Stimulated activated CD4-positive, alpha-beta T cell treated with anti-CD3 and anti-CD28 coated beads, Interleukin-2, amount 100 ng/mL, for 4 hours (primary cell): Measurements from ENCODE around the gene LHX1.

Experiments used
- DNase-seq: peaks from one replicate; pipeline ENCODE4 v3.0.0-alpha.2; 2020; ENCODE audit warnings: low read depth

LHX1 gene

DNA sequence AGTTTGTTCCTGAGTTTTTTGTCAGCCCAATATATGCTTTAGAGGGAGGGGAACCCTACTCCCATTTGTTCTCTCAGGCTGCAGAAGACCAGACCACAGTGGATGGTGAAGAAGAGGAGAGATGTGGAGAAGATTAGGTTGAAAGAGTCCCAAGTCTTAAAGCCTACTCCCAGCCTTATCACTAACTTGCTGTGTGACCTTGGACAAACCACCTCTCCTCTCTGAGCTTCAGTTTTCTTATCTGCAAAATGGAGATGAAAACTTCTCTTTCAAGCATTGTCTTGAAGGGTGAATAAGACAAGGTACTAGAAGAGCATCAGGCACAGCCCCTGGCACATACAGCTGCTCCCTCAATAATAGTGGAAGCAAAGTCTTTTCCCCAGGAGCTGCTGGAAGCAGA lies 15.1 kb upstream of the LHX1 start:
- DNase-seq = no peak

DNA sequence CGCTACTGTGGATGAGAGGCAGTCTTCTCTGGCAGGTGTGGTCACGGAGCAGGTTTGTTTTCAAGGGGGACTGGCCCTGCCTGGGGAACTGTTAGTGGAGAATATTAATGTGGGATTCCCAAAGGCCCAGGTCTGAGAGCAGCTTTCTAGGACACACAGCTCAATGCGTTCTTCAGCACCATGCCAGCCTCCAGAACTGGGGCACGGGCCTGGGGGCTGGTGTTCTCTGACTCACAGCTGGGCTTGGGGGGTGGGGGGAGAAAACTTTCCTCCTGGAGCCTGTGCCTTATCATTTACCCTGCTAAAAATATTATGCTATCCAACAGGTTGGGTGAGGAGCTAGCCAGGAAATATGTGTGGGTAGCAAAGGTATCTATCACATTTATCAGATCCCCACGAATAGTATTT lies 13.5 kb upstream of the LHX1 start:
- no peak for DNase-seq

DNA sequence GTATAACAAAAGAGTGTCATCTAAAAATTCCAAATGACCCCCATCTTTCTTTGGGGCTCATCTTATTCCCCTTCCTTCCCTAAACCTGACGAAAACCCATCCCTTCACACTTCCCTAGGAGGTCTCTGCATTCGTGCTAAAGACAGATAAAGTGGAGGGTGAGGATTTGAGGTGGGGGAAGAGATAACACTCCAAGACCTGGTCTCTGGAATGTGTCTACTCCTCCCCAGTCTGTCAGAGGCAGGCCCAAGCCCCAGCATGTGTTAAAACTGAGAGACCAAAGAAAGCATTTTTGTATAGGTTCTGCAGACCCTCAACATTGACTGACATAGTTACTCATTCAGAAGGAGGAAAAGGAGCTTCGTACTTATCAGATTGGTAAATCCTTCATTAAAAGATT lies 11.0 kb upstream of the LHX1 start:
- no peak for DNase-seq

DNA sequence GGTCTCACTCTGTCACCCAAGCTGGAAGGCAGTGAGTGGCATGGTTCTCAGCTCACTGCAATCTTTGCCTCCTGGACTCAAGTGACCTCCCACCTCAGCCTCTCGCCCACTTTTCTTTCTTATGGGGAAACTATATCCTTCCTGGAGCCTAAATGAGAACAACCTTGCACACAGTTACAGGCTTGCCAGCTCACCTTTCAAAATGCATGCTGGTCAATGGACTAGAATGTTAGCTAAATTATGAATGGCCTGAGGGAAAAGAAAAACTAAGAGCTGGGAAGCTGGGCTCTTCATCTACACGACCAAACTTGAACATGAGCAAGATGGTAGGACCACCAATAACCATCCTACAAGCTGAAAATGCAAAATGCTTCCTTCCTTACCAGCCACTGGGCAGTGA lies 10.6 kb upstream of the LHX1 start:
- DNase-seq = no peak

DNA sequence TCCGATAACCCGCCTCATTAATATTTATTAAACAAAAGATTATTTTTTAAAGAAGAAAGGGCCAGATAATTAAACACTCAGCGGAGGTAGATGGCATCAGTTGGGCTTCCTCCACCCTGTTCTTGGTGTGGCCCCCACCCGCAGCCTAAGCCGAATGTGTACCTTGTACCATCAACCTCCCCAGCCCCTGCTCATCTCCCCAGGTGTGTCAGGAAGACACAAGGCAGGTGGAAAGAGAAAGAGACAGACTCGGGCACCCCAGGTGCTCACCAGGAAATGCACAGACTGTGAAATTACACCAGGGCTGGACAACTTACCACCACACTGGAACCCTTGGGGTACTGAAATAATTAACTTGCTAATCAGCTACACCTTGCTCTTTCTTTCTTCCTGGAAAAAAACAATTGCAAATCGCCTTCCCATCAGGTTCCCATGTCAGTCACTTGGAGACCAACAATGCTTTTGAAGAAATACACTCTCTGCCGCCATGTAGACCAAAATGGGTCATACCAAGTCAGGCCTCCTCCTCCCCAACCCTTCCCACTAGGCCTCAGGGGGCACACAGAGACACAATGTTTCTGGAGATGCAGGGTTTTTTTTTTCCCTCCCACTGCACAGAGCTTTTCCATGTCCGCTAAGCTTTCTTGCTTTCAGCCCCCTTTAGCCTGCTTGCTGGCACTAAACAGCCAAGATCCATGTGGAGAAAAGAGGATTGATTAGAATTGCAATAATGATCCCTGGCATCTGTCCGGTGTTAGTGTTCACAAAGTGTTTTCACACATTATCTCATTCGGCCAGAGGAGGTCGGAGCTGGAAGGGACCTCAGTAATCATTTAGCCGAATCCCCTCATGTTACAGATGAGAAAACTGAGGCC lies 8.6 kb upstream of the LHX1 start:
- no peak for DNase-seq

DNA sequence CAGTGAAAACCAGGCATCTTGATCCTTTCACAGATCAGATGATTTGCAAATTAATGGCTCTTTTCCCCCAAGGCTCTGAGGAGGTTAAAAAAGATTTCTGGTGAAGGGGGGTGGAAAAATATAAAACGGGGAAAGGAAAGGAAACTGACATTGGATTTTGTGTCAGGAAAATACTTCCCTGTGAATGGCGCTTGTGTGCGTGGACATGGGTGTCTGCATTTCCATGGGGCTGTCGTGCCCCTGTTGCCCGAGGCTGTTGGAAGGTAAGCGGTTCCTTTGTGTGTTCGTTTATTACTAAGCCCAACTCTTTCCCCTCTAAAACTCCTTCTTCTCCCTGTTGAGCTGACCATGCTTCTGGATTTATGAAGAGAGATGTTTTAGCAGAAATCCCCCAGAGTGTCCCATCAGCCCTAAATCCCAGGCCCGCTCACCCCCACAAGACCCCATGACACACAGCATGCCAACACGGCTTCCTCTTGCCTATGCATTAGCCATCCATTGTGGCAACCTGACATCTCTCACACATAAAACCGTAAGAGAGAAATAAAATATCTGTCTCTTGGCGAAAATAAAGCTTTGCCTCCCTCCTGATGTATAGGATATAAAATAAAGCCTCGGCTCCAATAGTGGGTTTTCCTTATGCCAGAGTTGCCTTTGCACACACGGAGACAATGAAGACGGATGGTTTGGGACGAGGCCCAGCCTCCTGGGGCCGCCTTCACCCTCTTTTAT lies 7.3 kb upstream of the LHX1 start:
- no peak for DNase-seq

DNA sequence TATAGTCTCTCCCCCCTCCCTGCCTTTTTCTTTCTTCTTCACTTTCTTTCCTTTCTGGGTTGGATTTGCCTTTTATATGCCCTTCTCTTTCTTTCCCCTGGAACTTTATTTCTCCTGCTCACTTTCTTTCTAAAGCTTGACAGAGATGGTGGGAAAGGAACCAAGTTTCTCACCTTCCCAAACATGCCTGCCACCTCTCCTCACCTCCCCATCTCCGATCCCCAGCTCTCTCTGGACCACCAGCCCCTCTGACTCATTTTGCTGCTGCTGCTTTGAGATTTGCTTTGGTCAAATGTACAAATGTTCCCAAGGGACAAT lies 6.7 kb upstream of the LHX1 start:
- DNase-seq = no peak

DNA sequence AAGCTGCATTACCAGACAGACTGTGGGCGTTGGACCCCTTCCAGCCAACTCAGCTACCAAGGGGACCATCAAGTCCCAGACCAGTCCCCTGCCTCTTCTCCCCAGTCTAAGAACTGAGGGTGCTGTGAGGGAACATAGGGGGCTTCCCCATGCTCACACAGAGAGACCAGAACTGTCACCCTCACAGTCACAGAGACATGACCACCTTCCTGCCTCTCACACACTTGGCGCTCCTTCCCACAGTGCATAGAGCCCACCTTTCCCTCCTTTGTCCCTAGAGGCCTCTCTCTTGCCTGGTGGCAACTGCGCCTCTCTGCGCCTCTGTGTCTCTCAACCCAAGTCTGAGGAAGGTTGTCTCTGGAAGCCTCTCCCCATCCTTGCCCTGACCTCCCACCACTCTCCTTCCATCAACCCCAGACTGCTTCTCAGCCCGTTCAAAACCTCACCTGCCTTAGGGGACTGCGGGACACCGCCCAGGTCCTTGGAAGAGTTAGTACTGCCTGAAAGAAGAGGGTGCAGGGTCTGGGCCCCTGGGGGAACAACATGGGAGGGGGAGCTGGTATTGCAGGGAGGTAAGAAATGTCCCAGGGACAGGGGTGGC lies 6.1 kb upstream of the LHX1 start:
- DNase-seq = no peak

DNA sequence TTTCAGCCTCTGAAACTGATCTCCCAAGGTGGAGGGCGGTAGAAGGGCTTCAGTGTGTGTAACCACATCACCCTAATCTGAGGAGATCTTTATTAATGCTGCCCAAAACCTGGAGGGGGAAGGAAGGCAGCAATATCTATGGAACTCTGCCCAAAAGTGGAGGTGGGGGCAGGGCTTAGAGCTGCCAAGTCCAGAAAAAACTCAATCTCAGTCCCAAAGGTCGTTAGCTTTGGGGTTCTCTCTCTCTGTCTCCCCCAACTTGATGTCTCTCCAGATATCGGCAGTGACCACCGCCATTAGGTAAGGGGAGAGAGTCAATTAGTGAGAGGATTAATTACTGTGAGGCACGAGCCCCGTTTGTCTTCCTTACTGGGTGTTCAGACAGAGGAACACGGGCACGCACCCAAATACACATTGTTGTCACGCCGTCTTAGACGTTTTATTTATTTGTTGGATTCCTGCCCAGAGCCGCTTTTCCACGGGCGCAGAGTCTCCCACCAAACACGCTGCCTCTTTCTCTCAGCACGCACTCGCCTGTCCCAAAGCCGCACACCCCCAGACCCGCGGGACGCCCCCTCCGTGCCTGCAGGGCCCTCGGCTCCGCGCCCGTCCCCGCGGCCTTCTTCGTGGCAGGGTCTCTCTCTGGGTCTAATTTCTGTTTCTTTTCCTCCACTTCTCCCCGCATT lies 5.4 kb upstream of the LHX1 start:
- no peak for DNase-seq

DNA sequence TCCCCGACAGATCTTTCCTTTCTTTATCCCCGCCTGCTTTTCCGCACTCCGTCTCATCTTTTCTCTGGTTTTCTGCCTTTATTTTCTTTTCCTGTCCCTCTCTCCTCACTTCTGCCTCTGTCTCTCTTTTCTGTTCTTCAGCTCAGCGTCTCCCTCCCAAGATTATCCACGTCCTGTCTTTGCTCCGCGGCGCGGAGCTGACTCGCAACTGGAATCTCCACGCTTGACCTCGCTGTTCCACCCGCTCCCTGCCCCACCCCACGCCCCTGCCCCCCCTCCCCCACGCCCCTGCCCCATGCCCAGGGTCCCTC lies 4.9 kb upstream of the LHX1 start:
- no peak for DNase-seq

DNA sequence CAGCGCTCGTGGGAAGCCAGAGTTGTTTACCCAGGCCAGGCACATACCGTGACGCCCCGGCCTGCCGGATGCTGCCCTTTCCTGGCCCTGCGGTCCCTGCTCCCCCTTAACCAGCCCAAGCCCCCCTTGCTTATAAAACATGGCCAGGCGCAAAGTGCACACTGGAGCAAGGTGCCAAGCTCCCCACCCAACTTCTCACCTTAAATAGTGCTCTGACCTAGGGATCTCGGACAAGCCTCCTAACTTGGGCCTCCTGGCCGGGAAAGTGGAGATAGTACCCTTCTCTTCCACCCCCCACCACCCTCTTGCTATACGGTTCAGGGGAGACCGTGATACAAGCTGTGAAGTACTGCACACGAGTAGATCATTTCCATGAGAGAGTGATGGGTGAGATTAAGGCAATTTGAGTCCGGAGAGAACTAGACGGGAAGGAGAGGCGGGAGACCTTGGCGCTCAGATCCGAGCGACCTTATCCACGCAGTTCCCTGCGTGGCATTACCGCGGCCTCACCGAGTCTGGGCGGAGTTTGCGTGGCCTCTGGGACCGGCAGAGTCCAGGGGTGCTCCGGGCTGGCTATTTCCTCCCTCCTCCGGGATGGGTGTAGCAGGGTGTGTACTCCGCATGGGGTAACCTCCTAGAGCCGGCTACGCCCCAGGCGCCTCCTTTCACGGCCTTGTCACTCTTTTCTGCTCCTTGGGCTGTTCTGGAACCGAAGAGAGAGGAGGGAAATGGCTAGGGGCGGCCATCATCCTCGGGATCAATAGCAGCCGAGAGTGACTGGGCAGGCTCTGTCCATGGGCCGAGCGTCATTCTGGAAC lies 4.4 kb upstream of the LHX1 start:
- DNase-seq = no peak

DNA sequence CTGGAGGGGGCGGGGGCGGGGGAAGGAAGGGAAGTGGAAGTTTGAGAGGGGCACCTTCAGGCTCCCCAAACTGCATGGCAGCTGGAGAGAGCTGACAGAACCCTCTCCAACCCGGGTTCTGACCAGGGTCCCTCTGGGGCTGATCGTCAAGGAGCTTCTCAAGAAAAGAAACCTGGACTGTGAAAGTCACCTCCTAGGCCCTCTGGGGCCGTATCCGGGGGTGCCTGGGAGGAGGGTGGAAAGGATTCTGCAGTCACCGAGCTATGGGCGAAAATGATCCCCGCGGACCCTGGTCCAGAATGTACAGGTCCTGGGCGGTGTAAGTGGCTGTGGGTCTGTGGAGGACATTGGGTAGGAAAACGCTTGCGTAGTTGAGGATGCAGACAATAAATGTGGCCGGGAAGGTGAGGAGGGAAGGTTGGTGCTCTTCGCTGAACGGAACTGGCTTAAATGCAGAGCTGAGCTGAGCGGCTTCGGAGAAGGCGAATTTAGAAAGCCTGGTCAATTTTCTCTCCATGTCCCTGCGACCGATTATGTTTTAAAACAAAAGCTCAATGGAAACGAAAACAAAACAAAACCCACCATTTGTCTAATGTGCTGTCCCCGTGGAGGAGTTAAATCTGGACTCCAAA lies 3.6 kb upstream of the LHX1 start:
- DNase-seq = no peak

DNA sequence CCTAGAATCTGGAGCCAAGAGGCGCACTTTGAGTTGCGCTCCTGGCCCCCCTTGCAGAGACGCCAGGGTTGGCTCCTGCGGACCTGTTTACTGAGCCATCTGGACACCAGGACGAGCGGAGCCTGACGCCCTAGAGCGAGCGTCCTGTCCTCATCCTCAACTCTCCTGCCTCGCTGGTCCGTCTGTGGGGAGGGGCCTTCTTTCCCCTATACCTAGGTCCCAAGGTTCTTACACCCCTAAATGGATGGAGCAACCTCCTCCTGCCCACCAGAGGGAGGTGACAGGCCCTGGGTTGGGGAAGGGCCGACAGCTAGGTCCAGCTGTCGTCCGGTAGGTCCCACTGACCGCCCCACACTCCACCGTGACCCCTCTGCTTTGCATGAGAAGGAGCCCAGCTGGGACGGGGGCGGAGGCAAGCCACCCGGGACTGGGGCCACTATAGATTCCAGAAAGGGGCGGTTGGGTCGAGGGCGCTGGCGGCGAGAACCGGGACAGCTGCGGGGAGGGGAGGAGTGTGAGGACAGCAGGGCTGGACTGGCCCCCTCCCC lies 3.1 kb upstream of the LHX1 start:
- no peak for DNase-seq

DNA sequence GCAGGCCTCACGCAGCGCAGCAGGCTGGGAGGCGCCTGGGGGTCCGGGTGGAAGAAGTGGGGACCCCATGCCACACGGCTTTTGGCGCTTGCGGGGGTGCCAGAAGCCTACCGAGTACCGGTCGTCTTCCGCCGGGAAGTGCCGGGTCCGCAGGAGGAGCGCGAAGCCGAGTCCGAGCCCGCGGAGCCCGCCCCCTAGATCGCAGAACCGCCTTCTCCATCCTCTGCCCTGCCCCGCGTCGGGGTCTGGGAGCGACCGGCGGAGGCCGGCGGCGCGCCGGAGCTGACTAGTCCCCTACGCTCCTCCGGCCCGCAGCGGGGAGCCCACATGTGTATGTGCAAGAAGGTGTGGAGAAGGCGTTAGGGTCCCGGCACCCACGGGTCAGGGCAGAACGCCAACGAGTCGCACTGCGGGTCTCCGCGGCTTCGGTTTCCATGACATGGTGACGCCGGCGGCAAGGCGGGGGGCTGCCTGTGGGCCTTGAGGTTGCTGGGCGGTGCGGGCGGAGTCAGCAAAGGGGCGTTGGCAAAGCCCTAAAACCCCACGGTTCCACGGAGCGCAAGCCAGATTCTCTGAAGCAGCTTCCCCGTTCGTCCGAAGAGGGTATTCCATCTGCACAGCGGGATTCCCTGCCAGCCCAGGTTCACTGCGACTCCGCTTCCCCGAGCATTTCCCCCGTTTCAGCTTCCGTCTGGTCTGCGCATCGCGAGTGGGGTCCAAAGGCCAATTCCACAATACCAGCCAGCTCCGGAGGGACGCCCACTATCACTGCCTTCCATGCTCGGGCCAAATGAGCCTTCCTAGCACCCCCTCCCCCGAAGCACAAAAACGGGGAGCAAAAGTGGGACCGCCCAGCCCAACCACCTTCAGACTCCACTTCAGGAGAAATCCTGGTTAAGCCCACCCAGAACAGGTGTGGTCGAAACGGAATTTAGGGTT lies 2.3 kb upstream of the LHX1 start:
- DNase-seq = no peak

DNA sequence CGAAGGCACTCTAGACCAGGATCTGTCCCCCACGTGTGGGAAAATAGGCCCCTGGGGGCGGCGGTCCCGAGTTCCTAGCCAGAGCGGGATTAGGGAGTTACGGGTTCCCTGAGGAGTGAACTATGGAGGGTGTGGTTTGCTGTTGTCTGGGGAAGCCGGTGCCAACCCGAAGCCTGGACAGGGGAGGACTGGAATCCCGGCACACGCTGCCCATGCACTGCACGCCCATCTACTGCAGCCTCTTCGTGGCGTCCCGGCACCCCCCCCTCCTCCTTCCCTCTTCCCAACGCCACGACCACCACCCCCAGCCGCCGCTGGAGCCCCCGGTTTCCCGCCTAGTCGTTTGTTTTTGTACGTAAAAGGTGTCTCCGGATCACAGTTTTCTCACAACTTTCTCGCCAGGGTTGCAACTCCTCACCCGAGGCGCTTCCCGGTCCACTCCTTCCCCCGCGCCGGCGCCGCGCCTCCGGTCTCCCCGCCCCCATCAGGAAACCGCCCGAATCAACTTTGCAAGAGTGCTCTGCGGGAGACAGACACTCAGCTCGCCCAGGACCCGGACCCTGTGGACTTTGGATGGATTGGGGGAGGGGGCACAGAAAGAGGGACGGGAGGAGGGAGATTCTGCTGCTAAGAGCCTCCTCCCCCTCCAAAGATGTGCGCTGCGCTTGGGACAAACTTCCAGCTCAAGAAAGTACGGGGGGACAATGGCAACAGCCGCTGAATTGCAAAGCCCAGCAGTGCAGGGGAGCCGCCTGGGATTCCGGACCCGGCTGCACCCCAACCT lies 1.4 kb upstream of the LHX1 start:
- DNase-seq = no peak

DNA sequence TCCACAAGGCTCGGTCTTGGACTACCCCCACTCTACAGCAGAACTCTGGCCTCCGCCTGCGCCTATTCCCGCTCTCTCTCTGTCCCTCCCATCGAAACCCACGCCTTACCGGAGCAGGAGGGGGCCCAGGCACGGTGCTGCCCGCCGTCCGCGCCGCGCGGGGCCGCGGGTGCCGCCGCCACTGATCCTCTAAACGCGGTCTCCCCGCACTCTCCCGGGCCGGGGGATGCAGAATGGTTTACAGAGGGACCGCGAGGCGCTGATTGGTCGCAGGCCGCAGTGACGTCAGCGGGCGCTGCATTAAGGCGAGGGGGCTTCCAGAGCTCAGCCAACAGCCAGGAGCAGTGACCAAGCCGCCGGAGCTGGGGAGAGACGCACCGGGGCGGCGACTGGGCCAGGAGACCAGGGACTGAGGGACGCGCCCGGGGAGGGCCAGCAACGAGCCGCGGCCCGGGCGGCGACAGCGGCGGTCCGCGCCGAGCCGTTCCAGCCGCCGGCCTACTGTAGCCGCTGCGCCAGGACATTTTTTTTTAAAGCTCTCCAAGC lies 747 bp upstream of the LHX1 start:
- no peak for DNase-seq

DNA sequence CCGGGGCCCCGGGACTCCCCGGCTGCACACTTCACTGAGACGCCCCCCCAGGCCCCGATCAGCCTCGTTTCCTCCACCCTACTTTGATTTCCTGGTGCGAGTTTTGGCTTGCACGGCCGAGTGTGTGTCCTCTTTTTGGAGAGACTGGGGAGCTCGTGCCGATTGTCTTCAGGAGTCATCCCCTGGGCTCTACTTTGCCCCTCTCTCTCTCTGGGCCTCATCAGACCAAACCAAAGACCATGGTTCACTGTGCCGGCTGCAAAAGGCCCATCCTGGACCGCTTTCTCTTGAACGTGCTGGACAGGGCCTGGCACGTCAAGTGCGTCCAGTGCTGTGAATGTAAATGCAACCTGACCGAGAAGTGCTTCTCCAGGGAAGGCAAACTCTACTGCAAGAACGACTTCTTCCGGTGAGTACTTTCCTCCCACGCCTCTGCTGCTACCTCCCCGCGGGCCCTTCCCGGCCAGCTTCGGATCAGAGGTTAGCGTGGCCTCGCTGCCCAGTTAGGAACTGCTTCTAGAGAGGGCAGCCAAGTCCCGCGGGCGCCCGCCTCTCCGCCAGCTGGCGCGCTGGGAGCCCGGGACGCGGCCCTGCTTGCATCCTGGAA lies 787 bp downstream of the LHX1 start:
- DNase-seq = no peak

DNA sequence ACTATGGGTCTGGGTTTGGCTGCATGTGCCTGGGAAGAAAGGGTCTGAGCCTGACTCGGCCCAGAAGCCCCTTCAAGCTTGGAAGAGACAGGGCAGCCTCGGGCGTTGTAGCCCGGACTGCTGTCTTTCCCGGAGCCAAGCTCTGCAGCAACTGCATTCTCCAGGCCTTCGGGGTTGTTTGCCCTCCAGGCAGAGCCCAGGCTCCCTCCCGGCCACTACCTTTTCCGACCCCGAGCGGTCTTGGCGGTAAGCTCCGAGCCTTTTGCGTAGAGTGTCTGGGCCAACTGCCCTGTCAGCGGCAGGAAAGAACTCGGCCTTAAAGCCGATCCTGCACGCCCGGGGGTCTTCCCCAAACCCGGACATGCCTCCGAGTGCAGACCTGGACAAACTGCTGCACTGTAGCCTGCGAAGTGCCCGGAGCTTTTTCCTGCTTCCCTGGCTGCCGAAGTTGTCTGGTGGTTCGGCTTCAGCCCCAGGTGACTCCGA lies 1.3 kb downstream of the LHX1 start:
- DNase-seq = no peak
